HepG2 (cell line): ENCODE data around the gene BPHL. TPM values are rescaled to one million over a fixed set of nuclear protein-coding genes. Genes with fewer than 3 reads are reported as not detected.

Experiments used
- ARID5B ChIP-seq: IDR thresholded peaks from 2 replicates; pipeline ENCODE4 v1.4.0; 2020; ENCODE audit warnings: mild to moderate bottlenecking, missing genetic modification reagents
- CERS6 ChIP-seq: sonication (generic); formaldehyde crosslinking; IDR thresholded peaks from 2 replicates; pipeline ENCODE4 v1.5.0; 2020; ENCODE audit warnings: missing genetic modification reagents
- ELF3 ChIP-seq: IDR thresholded peaks from 2 replicates; pipeline ENCODE4 v1.6.1; 2016; ENCODE audit warnings: missing genetic modification reagents, missing compliant biosample characterization
- EP300 ChIP-seq, 3 experiments: sonication (generic) in 1 of 3; formaldehyde crosslinking in 1 of 3; IDR thresholded peaks; 2 replicates each; pipeline versions ENCODE4 v1.5.1 to v1.6.1; 2011 to 2020; ENCODE audit warnings: low read depth in 2 of 3, low read length in 2 of 3, borderline replicate concordance in 1 of 3, improper control_type of control experiment in 1 of 3, mild to moderate bottlenecking in 1 of 3, missing genetic modification reagents in 1 of 3, moderate library complexity in 1 of 3
- FLYWCH1 ChIP-seq: sonication (generic); formaldehyde crosslinking; IDR thresholded peaks from 2 replicates; pipeline ENCODE4 v1.8.1; 2023; ENCODE audit warnings: mild to moderate bottlenecking, missing genetic modification reagents
- FOXJ3 ChIP-seq: sonication (generic); formaldehyde crosslinking; IDR thresholded peaks from 2 replicates; pipeline ENCODE4 v1.4.0; 2020; ENCODE audit warnings: missing genetic modification reagents, mild to moderate bottlenecking, borderline replicate concordance
- HDAC1 ChIP-seq: sonication (generic); formaldehyde crosslinking; IDR thresholded peaks from 2 replicates; pipeline ENCODE4 v1.5.1; 2020; ENCODE audit warnings: mild to moderate bottlenecking, missing genetic modification reagents
- HIC2 ChIP-seq: sonication (generic); formaldehyde crosslinking; IDR thresholded peaks from 2 replicates; pipeline ENCODE4 v1.9.0; 2022; ENCODE audit warnings: low read depth, missing genetic modification reagents
- MEIS1 ChIP-seq: sonication (generic); formaldehyde crosslinking; IDR thresholded peaks from 2 replicates; pipeline ENCODE4 v1.9.0; 2021; ENCODE audit warnings: mild to moderate bottlenecking, missing genetic modification reagents, moderate library complexity, borderline replicate concordance
- NKX3-1 ChIP-seq: sonication (generic); formaldehyde crosslinking; IDR thresholded peaks from 2 replicates; pipeline ENCODE4 v1.5.0; 2020; ENCODE audit warnings: missing genetic modification reagents
- POLR2A ChIP-seq, 2 experiments: IDR thresholded peaks; 2 replicates each; pipeline ENCODE4 v1.6.1; 2011; ENCODE audit warnings: low read depth in 2 of 2, low read length in 2 of 2, mild to moderate bottlenecking in 1 of 2, moderate library complexity in 1 of 2; ENCODE audit not compliant: insufficient read depth in 1 of 2
- SALL2 ChIP-seq: sonication (generic); formaldehyde crosslinking; IDR thresholded peaks from 2 replicates; pipeline ENCODE4 v1.8.1; 2023; ENCODE audit warnings: mild to moderate bottlenecking, missing genetic modification reagents, inconsistent platforms
- U2AF2 ChIP-seq: fragments of 200-400 bp; formaldehyde crosslinking; IDR thresholded peaks from 2 replicates; pipeline ENCODE4 v1.6.1; 2017; ENCODE audit warnings: low read depth, mild to moderate bottlenecking, low read length
- ZBTB37 ChIP-seq: sonication (generic); formaldehyde crosslinking; IDR thresholded peaks from 2 replicates; pipeline ENCODE4 v1.4.0; 2020; ENCODE audit warnings: mild to moderate bottlenecking, missing genetic modification reagents
- ZC3H4 ChIP-seq: sonication (generic); formaldehyde crosslinking; IDR thresholded peaks from 2 replicates; pipeline ENCODE4 v1.4.0; 2020; ENCODE audit warnings: missing genetic modification reagents, borderline replicate concordance
- ZFP36L1 ChIP-seq: sonication (generic); formaldehyde crosslinking; IDR thresholded peaks from 2 replicates; pipeline ENCODE4 v1.8.0; 2022; ENCODE audit warnings: mild to moderate bottlenecking, missing genetic modification reagents, moderate library complexity
- ZNF20 ChIP-seq: sonication (generic); formaldehyde crosslinking; IDR thresholded peaks from 2 replicates; pipeline ENCODE4 v1.4.0; 2020; ENCODE audit warnings: mild to moderate bottlenecking, moderate library complexity, missing genetic modification reagents
- ZNF264 ChIP-seq: sonication (generic); formaldehyde crosslinking; IDR thresholded peaks from 2 replicates; pipeline ENCODE4 v1.4.0; 2020; ENCODE audit warnings: missing genetic modification reagents
- ZNF639 ChIP-seq: conservative IDR thresholded peaks from 2 replicates; pipeline ENCODE4 v1.6.1; 2018; ENCODE audit warnings: missing genetic modification reagents
- ZNF713 ChIP-seq: sonication (generic); formaldehyde crosslinking; IDR thresholded peaks from 2 replicates; pipeline ENCODE4 v1.4.0; 2020; ENCODE audit warnings: mild to moderate bottlenecking, missing genetic modification reagents
- polyA plus RNA-seq, 8 experiments: library from polyadenylated mRNA; depleted of rRNA in 3 of 8; stranded (reverse) in 7 of 8; unstranded in 1 of 8; fragments of >200 nt; fragmentation: Illumina TruSeq in 4 of 8; extraction: Trizol in 4 of 8; gene quantifications; 2 replicates each; pipeline versions ENCODE4 v1.2.1 to v1.2.3, GENCODE V29; 2011 to 2016; ENCODE audit warnings: low read depth in 4 of 8, missing spikeins in 1 of 8, mixed read lengths in 1 of 8; ENCODE audit not compliant: insufficient read depth in 1 of 8
- total RNA-seq, 5 experiments: library from RNA; depleted of rRNA; stranded (reverse); fragments of >200 nt; fragmentation: Illumina TruSeq; extraction: Trizol; gene quantifications; 2 replicates each; pipeline ENCODE4 v1.2.3, GENCODE V29; 2016; ENCODE audit warnings: low read depth in 1 of 5

BPHL gene
- total and polyA plus RNA-seq, 2 of the 13 experiments (the other 11 are each of a cell fraction or from before 2014, with no cell fraction given), result 37.8 to 39.5 TPM

GRCh38 chr6:3118353-3119039 lies at the start of gene BPHL (continued):
- TF ChIP-seq MEIS1 (CRISPR knock-in tag), result peak; percentile 89; the same call in 1 of the 2 replicates
- TF ChIP-seq ZC3H4, result peak; percentile 70; the same call in 1 of the 2 replicates
- no peak for TF ChIP-seq ZBTB37 (CRISPR knock-in tag)
- no peak; the same call in 1 of the 2 replicates for TF ChIP-seq FOXJ3
- TF ChIP-seq POLR2A (IDR thresholded peaks at IDR 0.05; ENCODE audit: insufficient read depth in 1 of 2, low read depth in 2 of 2, low read length in 2 of 2), result peak; percentile 84 to 96
- no peak for TF ChIP-seq EP300 (IDR thresholded peaks at IDR 0.05; ENCODE audit: low read depth in 2 of 2, low read length in 2 of 2)
- 0 out of 2 replicates have a peak, but pooled peaks have one; percentile 0 for TF ChIP-seq EP300 (CRISPR knock-in tag; IDR thresholded peaks at IDR 0.05; ENCODE audit: borderline replicate concordance)
- no peak for TF ChIP-seq U2AF2
- no peak for TF ChIP-seq ZNF713 (CRISPR knock-in tag)
- peak; percentile 55; the same call in 1 of the 2 replicates for TF ChIP-seq ZNF264
- peak; percentile 63; the same call in 1 of the 2 replicates for TF ChIP-seq ELF3 (CRISPR knock-in tag)
- TF ChIP-seq HDAC1 (CRISPR knock-in tag), result peak; percentile 92
- TF ChIP-seq FLYWCH1 (CRISPR knock-in tag), result no peak
- TF ChIP-seq CERS6 (CRISPR knock-in tag), result no peak
- peak; percentile 88 for TF ChIP-seq ZNF639 (CRISPR knock-in tag)
- TF ChIP-seq ARID5B (CRISPR knock-in tag), result peak; percentile 59
- TF ChIP-seq NKX3-1 (CRISPR knock-in tag), result 0 out of 2 replicates have a peak, but pooled peaks have one; percentile 8
- peak; percentile 88 for TF ChIP-seq SALL2 (CRISPR knock-in tag)
- peak; percentile 88; the same call in 1 of the 2 replicates for TF ChIP-seq ZFP36L1 (CRISPR knock-in tag)
- TF ChIP-seq ZNF20, result no peak
- TF ChIP-seq HIC2 (CRISPR knock-in tag), result no peak; the same call in none of the 2 replicates
